Natural killer cell treated with Interleukin-12 subunit alpha and Interleukin-12 subunit beta and Interleukin-15 and Interleukin-18, amount 100 ng/mL, for 72 hours (primary cell): ENCODE results near the gene APIP. TPM values are rescaled to one million over a fixed set of nuclear protein-coding genes. Genes with fewer than 3 reads are reported as not detected.

Experiments
- ATAC-seq, 2 donors: fragments of 150-1000 bp; cut with Tn5 transposase in 1 of 2; sonication (Bioruptor Pico), chemical (Tn5 transposase) in 1 of 2; 2 replicates each; pipeline ENCODE4 v1.10.0; 2021
- DNase-seq: peaks from one replicate; pipeline ENCODE4 v3.0.0; 2022; ENCODE audit warnings: low spot score
- H3K27ac Mint-ChIP-seq, 2 donors: 1 replicate in 1 of 2; 2 replicates in 1 of 2; pipeline ENCODE4 v1.8.0; 2022; ENCODE audit warnings: mixed read lengths in 2 of 2, mild to moderate bottlenecking in 1 of 2, moderate library complexity in 1 of 2
- H3K27me3 Mint-ChIP-seq, 2 donors: 1 replicate in 1 of 2; 2 replicates in 1 of 2; pipeline ENCODE4 v1.8.0; 2022; ENCODE audit warnings: mixed read lengths in 2 of 2
- H3K36me3 Mint-ChIP-seq: one replicate; pipeline ENCODE4 v1.8.0; 2022; ENCODE audit warnings: mixed read lengths
- H3K4me1 Mint-ChIP-seq, 2 donors: 1 replicate in 1 of 2; 2 replicates in 1 of 2; pipeline ENCODE4 v1.8.0; 2022; ENCODE audit warnings: low read depth in 2 of 2, mixed read lengths in 2 of 2, mild to moderate bottlenecking in 1 of 2
- H3K4me3 Mint-ChIP-seq: one replicate; pipeline ENCODE4 v1.8.0; 2022; ENCODE audit warnings: mixed read lengths
- H3K9me3 Mint-ChIP-seq: 2 replicates; pipeline ENCODE4 v1.8.0; 2022; ENCODE audit warnings: mixed read lengths
- total RNA-seq, 2 donors: library from RNA; stranded (reverse); gene quantifications; one replicate each; pipeline ENCODE4 v1.2.3, GENCODE V29; 2022

APIP gene
- total RNA-seq, 2 donors from 2014 or later, result 26.0 to 28.4 TPM

DNA sequence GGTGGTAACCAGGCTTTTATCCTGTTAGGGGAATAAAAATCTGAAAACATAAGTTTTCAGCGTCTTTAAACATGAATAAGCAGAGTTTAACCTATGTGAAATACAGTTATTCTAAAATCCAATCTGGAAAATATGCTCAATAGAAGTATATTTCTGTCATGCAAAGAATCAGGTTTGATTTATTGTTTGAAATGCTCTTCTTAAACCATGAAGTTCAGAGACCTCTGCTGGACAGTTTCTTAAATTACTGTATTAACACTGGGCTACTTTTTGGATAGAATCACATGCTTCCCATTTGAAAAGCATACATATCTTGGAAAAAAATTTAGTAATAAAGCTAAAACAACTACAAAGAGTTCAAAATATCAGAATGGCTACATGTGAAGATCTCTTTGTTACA is 25.4 kb downstream of the APIP start:
- Mint-ChIP-seq H3K4me3 (no peak overlapping the region), H3K27me3 (no peaks in the 10 kb centered on the region), H3K4me1 (no peaks in the 10 kb centered on the region), H3K36me3 (no peaks in the 10 kb centered on the region), H3K27ac (no peak overlapping the region), H3K9me3 (no peaks in the 10 kb centered on the region)
- DNase-seq (no peak), ATAC-seq (no peak)

DNA sequence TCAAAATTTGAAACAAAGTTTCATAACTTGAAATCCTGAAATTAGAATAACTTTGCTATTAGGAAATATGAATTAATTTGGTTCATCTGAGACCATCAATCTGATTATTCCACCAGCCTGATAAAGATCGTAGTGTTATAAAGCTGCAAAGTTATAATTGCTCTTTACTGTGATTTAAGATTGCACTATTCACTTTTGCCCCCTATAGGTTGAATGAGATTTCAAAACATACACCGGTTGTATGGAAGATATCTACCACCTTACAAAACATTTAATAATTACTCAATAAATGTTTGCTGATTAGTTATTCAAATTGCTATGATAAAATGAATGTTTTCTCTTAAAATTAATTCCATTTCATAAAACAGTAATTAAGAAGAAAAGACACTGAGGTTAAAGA is 26.1 kb downstream of the APIP start:
- Mint-ChIP-seq H3K36me3 (no peaks in the 10 kb centered on the region), H3K4me3 (no peak overlapping the region), H3K9me3 (no peaks in the 10 kb centered on the region), H3K27me3 (no peaks in the 10 kb centered on the region), H3K27ac (no peak overlapping the region), H3K4me1 (no peaks in the 10 kb centered on the region)
- ATAC-seq (no peak), DNase-seq (no peak)

DNA sequence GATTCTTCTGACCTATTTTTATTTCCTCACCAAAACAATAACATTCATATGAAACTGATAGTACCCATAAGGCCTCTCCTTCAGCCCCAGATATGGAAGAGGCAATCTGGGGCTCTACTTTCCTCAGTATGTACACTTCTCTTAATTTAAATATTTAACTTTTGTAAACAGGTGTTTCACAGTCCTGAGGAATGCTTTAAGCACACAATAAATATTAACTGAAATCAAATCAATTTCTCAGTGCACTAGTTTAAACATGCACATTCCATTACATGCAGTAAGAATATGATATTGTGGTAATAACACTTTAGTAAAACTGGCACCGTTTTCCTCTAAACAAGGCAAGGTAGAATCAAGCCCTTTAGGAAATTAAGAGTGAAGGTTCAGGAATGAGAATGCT is 28.9 kb downstream of the APIP start:
- ATAC-seq (no peak), DNase-seq (no peak)
- no peaks in the 10 kb centered on the region for H3K27me3 Mint-ChIP-seq
- H3K4me1 Mint-ChIP-seq, result no peaks in the 10 kb centered on the region
- no peak overlapping the region for H3K4me3 Mint-ChIP-seq
- H3K9me3 Mint-ChIP-seq, result no peaks in the 10 kb centered on the region
- H3K36me3 Mint-ChIP-seq, result peaks cover 4% of the 10 kb centered on the region
- H3K27ac Mint-ChIP-seq, result no peak overlapping the region

DNA sequence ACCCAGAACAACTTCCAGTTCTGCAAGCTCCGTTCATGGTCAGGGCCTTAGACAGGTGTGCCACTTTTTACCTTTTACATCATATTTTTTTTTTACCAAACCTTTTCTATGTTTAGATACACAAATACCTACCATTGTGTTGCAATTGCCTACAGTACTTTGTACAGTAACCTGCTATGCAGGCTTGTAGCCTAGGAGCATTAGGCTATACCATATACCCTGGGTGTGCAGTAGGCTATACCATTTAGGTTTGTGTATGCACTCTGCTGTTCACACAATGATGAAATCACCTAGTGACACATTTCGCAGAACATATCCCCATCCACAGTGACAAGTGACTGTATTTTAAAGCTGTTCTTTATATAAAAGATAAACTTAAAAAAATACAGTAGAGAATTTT is 29.6 kb downstream of the APIP start:
- H3K27me3 Mint-ChIP-seq, result no peaks in the 10 kb centered on the region
- DNase-seq (no peak), ATAC-seq (no peak)
- H3K4me1 Mint-ChIP-seq, result no peaks in the 10 kb centered on the region
- peaks cover 7% of the 10 kb centered on the region for H3K36me3 Mint-ChIP-seq
- H3K4me3 Mint-ChIP-seq, result no peak overlapping the region
- H3K9me3 Mint-ChIP-seq, result no peaks in the 10 kb centered on the region
- H3K27ac Mint-ChIP-seq, result no peak overlapping the region

DNA sequence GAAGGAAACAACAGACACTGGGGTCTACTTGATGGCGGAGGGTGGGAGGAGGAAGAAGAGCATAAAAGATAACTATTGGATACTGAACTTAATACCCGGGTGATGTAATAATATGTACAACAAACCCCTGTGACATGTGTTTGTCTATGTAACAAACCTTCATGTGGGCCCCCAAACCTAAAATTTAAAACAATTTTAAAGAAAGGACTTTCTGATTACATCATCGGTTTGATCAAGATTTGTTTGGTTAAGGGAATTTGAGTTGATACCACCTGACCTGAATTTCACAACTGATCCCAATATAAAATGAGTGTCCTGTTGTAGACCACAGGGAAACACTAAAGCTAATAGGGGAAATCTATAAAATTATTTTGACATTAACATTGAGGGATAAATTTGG is 34.3 kb downstream of the APIP start:
- Mint-ChIP-seq H3K4me1 (no peaks in the 10 kb centered on the region), H3K27me3 (no peaks in the 10 kb centered on the region), H3K36me3 (peaks cover 10% of the 10 kb centered on the region), H3K4me3 (no peak overlapping the region), H3K27ac (no peak overlapping the region), H3K9me3 (no peaks in the 10 kb centered on the region)
- DNase-seq (no peak), ATAC-seq (no peak)

DNA sequence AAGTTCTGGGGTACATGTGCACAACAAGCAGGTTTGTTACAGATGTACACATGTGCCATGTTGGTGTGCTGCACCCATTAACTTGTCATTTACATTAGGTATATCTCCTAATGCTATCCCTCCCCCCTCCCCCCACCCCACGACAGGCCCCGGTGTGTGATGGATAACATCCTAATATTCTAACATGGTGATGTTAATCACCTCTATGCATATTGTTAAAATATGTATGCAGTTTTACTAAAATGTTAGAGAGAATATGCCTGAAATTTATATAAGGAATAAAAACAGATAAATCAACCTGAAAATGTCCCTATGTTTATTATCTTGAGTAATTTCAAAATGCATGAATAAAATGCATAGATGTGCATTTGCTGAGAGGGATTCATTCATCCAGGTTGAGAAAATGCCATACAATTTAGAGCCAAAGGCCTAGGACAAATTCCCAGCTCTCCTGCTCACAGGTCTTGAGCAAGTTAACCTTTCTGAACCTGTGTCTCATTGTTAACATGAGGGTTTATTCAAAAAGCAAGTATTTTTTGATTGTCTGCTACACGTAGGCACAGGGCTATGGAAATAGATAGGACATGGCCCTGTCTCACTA is 38.7 kb downstream of the APIP start:
- no peak for DNase-seq
- Mint-ChIP-seq H3K4me3 (no peak overlapping the region), H3K36me3 (peaks cover 6% of the 10 kb centered on the region), H3K9me3 (no peaks in the 10 kb centered on the region), H3K27ac (no peak overlapping the region), H3K4me1 (no peaks in the 10 kb centered on the region), H3K27me3 (no peaks in the 10 kb centered on the region)
- no peak for ATAC-seq

DNA sequence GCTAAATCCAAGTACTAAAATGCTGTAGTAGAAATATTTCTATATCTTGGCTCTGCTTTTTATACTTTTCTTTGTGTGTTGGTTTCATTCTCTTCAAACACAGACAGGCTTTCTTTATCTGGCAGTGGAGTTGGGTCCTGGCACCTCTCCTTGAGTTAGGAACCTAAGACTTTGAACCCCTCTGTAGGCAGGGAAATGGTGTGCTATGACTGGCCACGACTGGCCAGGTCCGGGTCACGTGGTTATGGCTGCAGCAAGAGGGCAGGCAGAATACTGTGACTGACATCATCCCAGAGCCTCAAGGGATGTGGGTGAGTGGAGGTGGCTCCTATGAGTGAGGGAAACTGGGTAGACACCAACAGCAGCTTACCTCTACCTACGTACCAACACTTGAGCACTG is 42.0 kb downstream of the APIP start:
- Mint-ChIP-seq H3K36me3 (no peaks in the 10 kb centered on the region), H3K4me3 (no peak overlapping the region), H3K27ac (no peak overlapping the region), H3K4me1 (no peaks in the 10 kb centered on the region), H3K9me3 (no peaks in the 10 kb centered on the region), H3K27me3 (no peaks in the 10 kb centered on the region)
- no peak for DNase-seq
- ATAC-seq, result no peak

DNA sequence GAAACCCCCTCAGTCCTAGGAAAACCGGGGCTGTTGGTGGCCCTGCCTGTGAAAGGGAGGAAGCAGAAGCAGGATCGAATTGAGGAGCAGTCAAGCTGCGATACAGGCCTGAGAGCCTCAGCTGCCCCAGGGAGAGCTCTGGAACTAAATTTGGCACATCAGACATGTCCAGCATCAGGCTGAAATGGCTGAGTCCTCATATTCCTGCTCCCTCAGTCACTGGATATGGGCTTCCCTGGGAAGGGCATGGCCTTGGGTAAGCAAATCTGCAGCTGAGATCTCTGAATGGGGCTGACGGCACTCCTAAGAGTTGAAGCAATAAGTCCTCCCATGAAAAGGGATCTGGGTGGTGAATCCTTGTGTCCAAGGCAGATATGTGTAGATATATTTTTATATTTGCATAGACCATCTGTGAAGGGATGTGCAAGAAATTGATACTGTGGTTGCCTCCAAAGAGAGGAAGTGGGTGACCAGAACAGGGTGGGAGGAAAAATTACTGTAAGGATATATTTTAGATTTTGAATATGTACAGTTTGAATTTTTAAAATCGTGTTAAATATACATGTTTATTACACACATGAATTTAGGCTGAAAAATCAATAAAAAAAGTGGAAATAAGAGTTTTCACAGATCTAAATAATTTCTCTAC is 45.5 kb downstream of the APIP start:
- Mint-ChIP-seq H3K27me3 (no peaks in the 10 kb centered on the region), H3K36me3 (no peaks in the 10 kb centered on the region), H3K4me1 (no peaks in the 10 kb centered on the region), H3K4me3 (no peak overlapping the region), H3K9me3 (no peaks in the 10 kb centered on the region), H3K27ac (no peak overlapping the region)
- no peak for ATAC-seq
- no peak for DNase-seq

DNA sequence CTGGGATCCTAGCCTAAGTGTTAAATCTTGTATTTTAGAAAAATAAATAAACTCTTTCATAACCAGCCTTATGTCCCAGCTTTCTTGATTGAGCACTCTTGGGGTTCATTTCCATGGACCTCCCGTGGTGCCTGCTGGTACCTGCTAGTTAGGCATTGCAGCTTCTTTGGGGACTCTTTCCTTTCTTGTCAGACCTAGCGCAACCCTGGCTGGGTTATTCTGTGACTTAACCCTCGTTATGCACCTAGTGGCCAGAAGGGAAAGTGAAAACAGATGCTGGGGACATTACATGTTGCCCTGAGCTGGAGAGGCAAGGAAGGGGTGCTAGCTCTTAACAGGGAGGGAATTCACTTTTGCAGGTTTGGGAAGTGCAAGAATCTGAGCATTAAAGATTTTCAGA is 46.8 kb downstream of the APIP start:
- no peaks in the 10 kb centered on the region for H3K9me3 Mint-ChIP-seq
- ATAC-seq (no peak), DNase-seq (no peak)
- peaks cover 2 to 4% of the 10 kb centered on the region in 2 donors for H3K27me3 Mint-ChIP-seq
- H3K4me3 Mint-ChIP-seq, result no peak overlapping the region
- H3K27ac Mint-ChIP-seq, result no peak overlapping the region
- H3K36me3 Mint-ChIP-seq, result no peaks in the 10 kb centered on the region
- H3K4me1 Mint-ChIP-seq, result no peaks in the 10 kb centered on the region

DNA sequence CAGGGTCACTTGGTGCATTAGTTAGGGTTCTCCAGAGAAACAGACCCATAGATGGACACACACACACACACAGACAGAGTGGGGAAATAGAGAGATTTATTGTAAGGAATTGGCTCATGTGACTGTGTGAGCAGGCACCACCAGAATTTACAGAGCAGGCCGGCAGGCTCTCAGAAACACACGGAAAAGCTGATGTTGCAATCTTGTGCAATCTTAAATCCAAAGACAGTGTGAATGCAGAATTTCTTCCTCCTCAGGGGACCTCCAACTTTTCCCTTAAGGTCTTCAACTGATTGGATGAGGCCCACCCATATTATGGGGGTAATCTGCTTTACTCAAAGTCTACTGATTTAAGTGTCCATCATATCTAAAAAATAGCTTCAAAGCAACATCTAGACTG is 49.8 kb downstream of the APIP start:
- H3K4me3 Mint-ChIP-seq, result no peak overlapping the region
- H3K36me3 Mint-ChIP-seq, result no peaks in the 10 kb centered on the region
- H3K9me3 Mint-ChIP-seq, result no peaks in the 10 kb centered on the region
- DNase-seq, result no peak
- H3K27me3 Mint-ChIP-seq, result peaks cover 3 to 6% of the 10 kb centered on the region in 2 donors
- H3K4me1 Mint-ChIP-seq, result no peaks in the 10 kb centered on the region
- no peak overlapping the region for H3K27ac Mint-ChIP-seq
- ATAC-seq, result no peak

DNA sequence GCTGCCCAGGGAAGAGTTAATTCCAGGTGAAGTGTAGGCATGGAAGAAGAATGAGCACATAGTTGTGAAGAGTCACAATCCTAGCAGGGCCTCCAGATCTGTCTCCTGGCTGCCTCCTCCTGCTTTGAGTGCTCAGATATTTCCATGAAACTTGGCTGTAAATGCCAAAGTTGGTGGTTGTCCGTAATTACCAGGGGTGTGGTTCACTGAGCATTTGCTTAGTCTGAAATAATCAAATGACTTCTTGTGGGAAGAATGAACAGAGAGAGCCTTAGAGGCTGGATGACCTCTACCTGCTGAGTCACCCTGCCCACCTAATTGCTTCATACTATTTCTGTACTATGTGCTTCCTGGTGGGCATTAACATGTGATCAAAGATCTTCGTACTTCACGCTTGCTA is 50.9 kb downstream of the APIP start:
- H3K9me3 Mint-ChIP-seq, result no peaks in the 10 kb centered on the region
- ATAC-seq (no peak), DNase-seq (no peak)
- peaks cover 3 to 6% of the 10 kb centered on the region in 2 donors for H3K27me3 Mint-ChIP-seq
- H3K36me3 Mint-ChIP-seq, result no peaks in the 10 kb centered on the region
- H3K4me3 Mint-ChIP-seq, result no peak overlapping the region
- no peak overlapping the region for H3K27ac Mint-ChIP-seq
- no peaks in the 10 kb centered on the region for H3K4me1 Mint-ChIP-seq

DNA sequence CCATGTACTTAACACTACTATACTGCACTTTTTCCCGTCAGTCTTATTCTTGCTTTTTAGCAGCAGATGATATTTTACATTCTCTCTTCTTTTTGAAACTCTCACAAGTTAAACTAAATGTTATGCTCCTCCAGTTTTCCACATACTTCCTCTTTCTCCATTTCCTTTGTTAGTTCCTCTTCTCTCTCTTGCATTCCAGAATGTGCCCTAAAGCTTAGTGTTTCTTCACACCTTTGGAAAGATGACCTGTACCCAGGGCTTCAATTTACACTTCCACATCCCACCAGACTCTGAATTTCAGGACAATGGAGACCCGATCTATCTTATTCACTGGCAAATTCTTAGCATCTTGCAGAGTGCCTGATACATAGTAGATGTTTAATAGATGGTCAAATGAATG is 51.8 kb downstream of the APIP start:
- no peaks in the 10 kb centered on the region for H3K9me3 Mint-ChIP-seq
- no peak overlapping the region for H3K4me3 Mint-ChIP-seq
- H3K4me1 Mint-ChIP-seq, result no peaks in the 10 kb centered on the region
- no peak for DNase-seq
- no peak for ATAC-seq
- H3K36me3 Mint-ChIP-seq, result no peaks in the 10 kb centered on the region
- no peak overlapping the region for H3K27ac Mint-ChIP-seq
- peaks cover 3 to 6% of the 10 kb centered on the region in 2 donors for H3K27me3 Mint-ChIP-seq

DNA sequence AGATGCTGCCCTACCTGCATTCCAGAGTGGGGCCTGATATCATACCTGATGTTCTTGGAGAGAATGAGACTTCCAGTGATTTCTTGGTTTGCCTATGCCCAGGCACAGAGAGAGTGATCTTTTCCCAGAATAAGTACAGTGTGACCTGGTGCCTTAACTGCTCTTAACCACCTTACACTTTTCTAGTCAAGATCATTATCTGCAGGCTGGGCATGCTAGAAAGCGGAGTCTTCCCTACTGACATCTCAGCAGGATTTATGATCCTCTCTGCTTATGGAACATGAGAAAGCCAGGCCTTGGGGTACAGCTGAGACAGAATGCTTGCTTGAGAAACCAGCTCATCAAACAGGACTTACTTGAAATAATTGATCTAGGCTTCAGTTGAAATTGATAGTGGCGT is 53.1 kb downstream of the APIP start:
- no peak overlapping the region for H3K27ac Mint-ChIP-seq
- H3K4me3 Mint-ChIP-seq, result no peak overlapping the region
- H3K9me3 Mint-ChIP-seq, result no peaks in the 10 kb centered on the region

DNA sequence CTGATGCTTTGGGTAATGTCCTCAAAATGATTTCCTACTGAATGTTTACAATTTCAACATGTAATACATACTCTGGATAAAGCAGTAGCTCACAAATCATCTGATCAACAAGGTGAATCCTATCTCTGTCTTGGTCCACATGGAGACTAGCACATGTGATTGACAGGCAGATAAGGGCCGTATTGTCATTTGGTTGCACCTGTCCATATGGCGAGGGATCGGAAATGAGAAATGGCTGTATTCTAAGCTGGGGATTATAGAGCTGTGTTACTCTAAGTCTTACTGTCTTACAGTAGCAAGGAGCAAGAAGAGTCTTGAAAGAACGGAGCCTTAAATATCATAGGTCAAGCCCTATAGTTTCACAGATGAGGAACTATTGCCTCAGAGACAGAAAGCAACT is 55.7 kb downstream of the APIP start:
- H3K9me3 Mint-ChIP-seq, result no peaks in the 10 kb centered on the region
- DNase-seq (no peak), ATAC-seq (no peak)
- no peak overlapping the region for H3K27ac Mint-ChIP-seq
- no peak overlapping the region for H3K4me3 Mint-ChIP-seq
- H3K36me3 Mint-ChIP-seq, result no peaks in the 10 kb centered on the region
- no peaks in the 10 kb centered on the region for H3K4me1 Mint-ChIP-seq
- peaks cover 3 to 6% of the 10 kb centered on the region in 2 donors for H3K27me3 Mint-ChIP-seq

More for the DNA sequence above, 53.1 kb downstream of the APIP start:
- no peak for ATAC-seq
- peaks cover 3 to 6% of the 10 kb centered on the region in 2 donors for H3K27me3 Mint-ChIP-seq
- H3K36me3 Mint-ChIP-seq, result no peaks in the 10 kb centered on the region
- no peak for DNase-seq
- no peaks in the 10 kb centered on the region for H3K4me1 Mint-ChIP-seq

DNA sequence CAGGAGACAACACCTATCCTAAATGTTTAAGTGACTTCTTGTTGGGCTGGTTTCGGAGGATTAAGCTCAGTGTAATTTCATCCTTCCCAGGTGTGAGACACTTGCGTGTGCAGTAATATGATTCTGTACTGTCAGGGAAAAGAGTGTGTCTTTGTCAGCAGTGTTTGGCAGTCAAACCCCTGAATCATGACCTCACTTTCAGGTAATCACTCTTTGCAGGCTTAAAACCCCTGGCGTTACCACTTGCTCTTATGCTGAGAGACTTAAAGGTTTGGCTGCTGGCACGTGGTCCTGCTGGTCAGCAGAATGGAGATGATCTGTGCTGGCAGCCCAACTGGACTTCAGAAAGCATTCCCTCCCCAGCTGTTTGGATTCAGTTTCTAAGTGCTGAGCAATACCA is 56.1 kb downstream of the APIP start:
- H3K36me3 Mint-ChIP-seq, result no peaks in the 10 kb centered on the region
- DNase-seq (no peak), ATAC-seq (no peak)
- H3K4me1 Mint-ChIP-seq, result no peaks in the 10 kb centered on the region
- H3K27me3 Mint-ChIP-seq, result peaks cover 3 to 6% of the 10 kb centered on the region in 2 donors
- no peak overlapping the region for H3K4me3 Mint-ChIP-seq
- no peak overlapping the region for H3K27ac Mint-ChIP-seq
- no peaks in the 10 kb centered on the region for H3K9me3 Mint-ChIP-seq
